Measurements from ENCODE around the gene HOXA7. TPM values are rescaled to one million over a fixed set of nuclear protein-coding genes. Genes with fewer than 3 reads are reported as not detected.

The HOXA7 gene
- total and polyA plus RNA-seq, 2 donors (not counting 3 experiments of a cell fraction or from before 2014, with no cell fraction given) = 18.1 to 18.5 TPM

- intact Hi-C loops (cut with micrococcal nuclease) = no loop called here
- Histone ChIP-seq H4K20me1 (replicated peaks; ENCODE audit: control insufficient read depth, extremely low read depth, insufficient read depth, low read length) (no peaks in the 10 kb centered on the region), H3K4me1 (ENCODE audit: control insufficient read depth, extremely low read depth, insufficient read depth, low read length) (peaks cover 22% of the 10 kb centered on the region), H3K4me3 (replicated peaks in 1 of 3; ENCODE audit: insufficient read depth in 1 of 3, low read depth in 1 of 3, low read length in 3 of 3) (peak overlapping the region; percentile 21 to 44 (median 34)), H3K79me2 (ENCODE audit: control insufficient read depth, insufficient read depth, low read length) (peaks cover 5% of the 10 kb centered on the region), H3K9ac (replicated peaks; ENCODE audit: extremely low read depth, insufficient read depth, low read length) (no peak overlapping the region), H3K9me1 (replicated peaks; ENCODE audit: control insufficient read depth, extremely low read depth, insufficient read depth, low read length) (no peaks in the 10 kb centered on the region), H3K4me2 (ENCODE audit: insufficient read depth, low read length) (peak overlapping the region; percentile 46), H3K27me3 (ENCODE audit: control insufficient read depth in 2 of 2, insufficient read depth in 2 of 2, low read length in 2 of 2) (peaks cover 29 to 48% of the 10 kb centered on the region in 2 experiments), H3K9me3 (replicated peaks; ENCODE audit: control insufficient read depth, insufficient read depth, low read length) (no peaks in the 10 kb centered on the region), H3K27ac (ENCODE audit: insufficient read depth, low read depth, low read length) (no peak overlapping the region), H2AFZ (ENCODE audit: low read depth, low read length) (peak overlapping the region; percentile 58), H3K36me3 (ENCODE audit: control insufficient read depth in 2 of 2, extremely low read depth in 1 of 2, insufficient read depth in 2 of 2, low read length in 2 of 2) (no peaks in the 10 kb centered on the region)
- no peak for FAIRE-seq
- ChIA-PET CTCF (interaction anchor here (0.6 to 1.5 kb wide), 6 partner anchors 9 to 901 kb away, joined by 3 to 7 read pairs (median 5); no protein-coding TSS in a partner anchor), POLR2A (no interaction called here)
- no TSS peak for BruUV-seq (replicated peaks)
- no peak for DNase-seq (ENCODE audit: low read depth, low spot score)
- dilution Hi-C loops (cut with MboI; ENCODE audit: extremely low pct_ligation_motif_present, low sequenced_read_pairs) = no loop called here
- TF ChIP-seq POLR2A (IDR thresholded peaks at IDR 0.05; ENCODE audit: low read depth, low read length) = no peak
- no peak for TF ChIP-seq JUN (IDR thresholded peaks at IDR 0.05; ENCODE audit: borderline replicate concordance, insufficient read depth, insufficient read length, low read depth)
- TF ChIP-seq EZH2 (IDR thresholded peaks at IDR 0.05; ENCODE audit: borderline replicate concordance, low read depth, low read length, severe bottlenecking) = peak; percentile 36
Measured at GRCh38 chr7:27192546-27193334, 36.3 kb upstream of the HOXA7 start.

DNA sequence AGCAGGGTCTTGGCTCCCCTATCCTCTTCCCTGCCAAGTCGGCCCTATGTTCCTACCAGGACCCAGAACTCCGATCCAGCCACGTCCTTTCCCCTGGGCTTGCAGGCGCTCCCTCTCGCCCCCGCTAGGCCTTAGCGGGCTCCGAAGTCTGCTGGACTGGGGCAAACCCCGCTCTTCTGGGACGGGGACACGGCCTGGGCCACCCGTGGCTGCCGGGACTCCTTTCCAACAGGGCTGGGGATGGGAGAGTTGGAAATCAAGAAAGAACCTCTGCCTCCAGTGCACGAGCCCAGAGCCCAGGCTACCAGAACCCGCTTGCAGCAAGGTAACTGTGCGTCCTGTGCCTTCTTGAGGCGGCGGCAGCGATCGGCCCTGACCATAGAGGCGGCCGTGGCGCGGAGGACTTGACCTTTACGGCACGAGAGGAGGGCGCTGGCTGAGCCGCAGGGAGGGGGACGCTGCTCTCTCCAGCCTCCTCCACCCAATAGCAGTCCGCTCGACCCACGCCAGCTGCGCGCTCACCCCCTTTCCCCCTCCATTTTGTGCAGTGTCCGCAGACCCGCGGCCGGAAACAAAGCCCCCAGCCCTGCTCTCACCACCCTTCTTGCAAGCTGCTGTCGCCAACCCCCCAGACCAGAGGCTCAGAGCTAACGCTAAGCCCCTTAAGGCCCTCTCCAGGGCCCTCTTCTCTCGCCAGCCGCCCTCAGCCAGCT, 35.5 kb upstream of the HOXA7 start:
- peaks cover 28% of the 10 kb centered on the region for H3K4me1 ChIP-seq (ENCODE audit: control insufficient read depth, extremely low read depth, insufficient read depth, low read length)
- H4K20me1 ChIP-seq (replicated peaks; ENCODE audit: control insufficient read depth, extremely low read depth, insufficient read depth, low read length) = no peaks in the 10 kb centered on the region
- H3K4me3 ChIP-seq (replicated peaks in 1 of 3; ENCODE audit: insufficient read depth in 1 of 3, low read depth in 1 of 3, low read length in 3 of 3) = peak overlapping the region in 1 of 3 experiments; percentile 21
- no TSS peak for BruUV-seq (replicated peaks)
- H3K36me3 ChIP-seq (ENCODE audit: control insufficient read depth in 2 of 2, extremely low read depth in 1 of 2, insufficient read depth in 2 of 2, low read length in 2 of 2) = no peaks in the 10 kb centered on the region
- H3K9me1 ChIP-seq (replicated peaks; ENCODE audit: control insufficient read depth, extremely low read depth, insufficient read depth, low read length) = no peaks in the 10 kb centered on the region
- H2AFZ ChIP-seq (ENCODE audit: low read depth, low read length) = peak overlapping the region; percentile 58
- ChIA-PET CTCF (interaction anchor here (0.6 to 1.5 kb wide), 6 partner anchors 9 to 902 kb away, joined by 3 to 7 read pairs (median 5); no protein-coding TSS in a partner anchor), POLR2A (no interaction called here)
- DNase-seq (ENCODE audit: low read depth, low spot score) = no peak
- no peak overlapping the region for H3K9ac ChIP-seq (replicated peaks; ENCODE audit: extremely low read depth, insufficient read depth, low read length)
- dilution Hi-C loops (cut with MboI; ENCODE audit: extremely low pct_ligation_motif_present, low sequenced_read_pairs) (no loop called here), intact Hi-C loops (cut with micrococcal nuclease) (no loop called here)
- no peak overlapping the region for H3K27ac ChIP-seq (ENCODE audit: insufficient read depth, low read depth, low read length)
- peak overlapping the region; percentile 46 for H3K4me2 ChIP-seq (ENCODE audit: insufficient read depth, low read length)
- H3K9me3 ChIP-seq (replicated peaks; ENCODE audit: control insufficient read depth, insufficient read depth, low read length) = no peaks in the 10 kb centered on the region
- peak; percentile 0 for TF ChIP-seq EZH2 (IDR thresholded peaks at IDR 0.05; ENCODE audit: borderline replicate concordance, low read depth, low read length, severe bottlenecking)
- no peak for TF ChIP-seq GATA2 (IDR thresholded peaks at IDR 0.05; ENCODE audit: insufficient read depth, insufficient read length, low read depth, low read length)
- no peak for TF ChIP-seq FOS (IDR thresholded peaks at IDR 0.05; ENCODE audit: borderline replicate concordance, insufficient read depth, low read length)
- TF ChIP-seq, protein P1, sequence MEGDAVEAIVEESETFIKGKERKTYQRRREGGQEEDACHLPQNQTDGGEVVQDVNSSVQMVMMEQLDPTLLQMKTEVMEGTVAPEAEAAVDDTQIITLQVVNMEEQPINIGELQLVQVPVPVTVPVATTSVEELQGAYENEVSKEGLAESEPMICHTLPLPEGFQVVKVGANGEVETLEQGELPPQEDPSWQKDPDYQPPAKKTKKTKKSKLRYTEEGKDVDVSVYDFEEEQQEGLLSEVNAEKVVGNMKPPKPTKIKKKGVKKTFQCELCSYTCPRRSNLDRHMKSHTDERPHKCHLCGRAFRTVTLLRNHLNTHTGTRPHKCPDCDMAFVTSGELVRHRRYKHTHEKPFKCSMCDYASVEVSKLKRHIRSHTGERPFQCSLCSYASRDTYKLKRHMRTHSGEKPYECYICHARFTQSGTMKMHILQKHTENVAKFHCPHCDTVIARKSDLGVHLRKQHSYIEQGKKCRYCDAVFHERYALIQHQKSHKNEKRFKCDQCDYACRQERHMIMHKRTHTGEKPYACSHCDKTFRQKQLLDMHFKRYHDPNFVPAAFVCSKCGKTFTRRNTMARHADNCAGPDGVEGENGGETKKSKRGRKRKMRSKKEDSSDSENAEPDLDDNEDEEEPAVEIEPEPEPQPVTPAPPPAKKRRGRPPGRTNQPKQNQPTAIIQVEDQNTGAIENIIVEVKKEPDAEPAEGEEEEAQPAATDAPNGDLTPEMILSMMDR (IDR thresholded peaks at IDR 0.05; ENCODE audit: extremely low read depth in 1 of 2, insufficient read depth in 1 of 2, low read depth in 1 of 2, low read length in 2 of 2) = no peak
- H3K27me3 ChIP-seq (ENCODE audit: control insufficient read depth in 2 of 2, insufficient read depth in 2 of 2, low read length in 2 of 2) = peaks cover 23 to 40% of the 10 kb centered on the region in 2 experiments
- FAIRE-seq = no peak
- H3K79me2 ChIP-seq (ENCODE audit: control insufficient read depth, insufficient read depth, low read length) = peaks cover 12% of the 10 kb centered on the region
